GM19455 (cell line): ENCODE results near the gene C2CD4D.
"Not testable (repeated sequence)": the region's sequence is repeated elsewhere in the genome, so short reads cannot be mapped to it uniquely, and the experiment has no call there.

Experiments used
- ATAC-seq: cut with Tn5 transposase; IDR thresholded peaks from one replicate; pipeline ENCODE4 v1.9.1; 2021; ENCODE audit not compliant: unreplicated experiment

C2CD4D gene

GRCh38 chr1:151839457-151840403 is at the start of gene C2CD4D:
Gene C2CD4D, minus strand, starts transcription at chr1:151839820. Its CDS starts 831 bp downstream, at chr1:151838989.
- ATAC-seq = no peak

GRCh38 chr1:151888972-151889570 is 49.5 kb upstream of the C2CD4D start:
- ATAC-seq = no peak

GRCh38 chr1:151887028-151887427 is 47.4 kb upstream of the C2CD4D start:
- no peak for ATAC-seq

- no peak for ATAC-seq
Measured at GRCh38 chr1:151885479-151885878, 45.9 kb upstream of the C2CD4D start.

GRCh38 chr1:151884879-151885278 is 45.3 kb upstream of the C2CD4D start:
- ATAC-seq = not testable (repeated sequence)

GRCh38 chr1:151884445-151884844 is 44.8 kb upstream of the C2CD4D start:
- ATAC-seq = not testable (repeated sequence)

GRCh38 chr1:151883898-151884297 is 44.3 kb upstream of the C2CD4D start:
- not testable (repeated sequence) for ATAC-seq

- not testable (repeated sequence) for ATAC-seq
Measured at GRCh38 chr1:151882918-151883317, 43.3 kb upstream of the C2CD4D start.

- no peak for ATAC-seq
Measured at GRCh38 chr1:151882466-151882865, 42.8 kb upstream of the C2CD4D start.

- ATAC-seq = no peak
Measured at GRCh38 chr1:151881479-151881878, 41.9 kb upstream of the C2CD4D start.

- no peak for ATAC-seq
Measured at GRCh38 chr1:151875419-151876097, 35.9 kb upstream of the C2CD4D start.

- ATAC-seq = not testable (repeated sequence)
Measured at GRCh38 chr1:151872776-151873175, 33.2 kb upstream of the C2CD4D start.

- ATAC-seq = no peak
Measured at GRCh38 chr1:151871284-151872030, 31.8 kb upstream of the C2CD4D start.

GRCh38 chr1:151868486-151868885 is 28.9 kb upstream of the C2CD4D start:
- no peak for ATAC-seq

GRCh38 chr1:151867765-151868411 is 28.3 kb upstream of the C2CD4D start:
- no peak for ATAC-seq

GRCh38 chr1:151867321-151867720 is 27.7 kb upstream of the C2CD4D start:
- ATAC-seq = no peak

- no peak for ATAC-seq
Measured at GRCh38 chr1:151864411-151864810, 24.8 kb upstream of the C2CD4D start.

- no peak for ATAC-seq
Measured at GRCh38 chr1:151862604-151863003, 23.0 kb upstream of the C2CD4D start.

- no peak for ATAC-seq
Measured at GRCh38 chr1:151860504-151861187, 21.0 kb upstream of the C2CD4D start.

GRCh38 chr1:151859891-151860293 is 20.3 kb upstream of the C2CD4D start:
- ATAC-seq = no peak
